ENCODE measurements around the gene ING5. TPM values are rescaled to one million over a fixed set of nuclear protein-coding genes. Genes with fewer than 3 reads are reported as not detected.
A peak's percentile ranks its signal among the peaks of the same experiment; 100 is the strongest.
"Not testable (repeated sequence)": the region's sequence is repeated elsewhere in the genome, so short reads cannot be mapped to it uniquely, and the experiment has no call there.

ING5 gene
- total RNA-seq, 1 donor from 2014 or later, result 38.3 TPM

DNA sequence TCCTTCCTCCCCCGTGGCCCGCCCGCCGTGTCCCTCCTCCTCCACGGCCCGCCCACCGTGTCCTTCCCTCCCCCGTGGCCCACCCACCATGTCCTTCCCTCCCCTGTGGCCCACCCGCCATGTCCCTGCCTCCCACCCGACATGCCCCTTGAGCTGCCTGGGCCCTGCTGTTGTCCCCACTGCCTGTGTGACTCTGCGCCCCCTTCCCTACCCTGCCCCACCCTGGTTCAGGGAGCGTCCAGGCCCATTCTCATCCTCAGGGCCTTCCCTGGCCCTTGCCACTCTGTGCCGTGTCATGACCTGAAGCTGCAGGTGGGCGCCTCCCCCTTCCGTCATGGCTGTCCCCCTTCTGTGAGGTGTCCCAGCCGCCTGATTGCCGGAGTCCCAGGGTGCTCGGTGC is 53.3 kb downstream of the ING5 start:
- TF ChIP-seq, protein P1, sequence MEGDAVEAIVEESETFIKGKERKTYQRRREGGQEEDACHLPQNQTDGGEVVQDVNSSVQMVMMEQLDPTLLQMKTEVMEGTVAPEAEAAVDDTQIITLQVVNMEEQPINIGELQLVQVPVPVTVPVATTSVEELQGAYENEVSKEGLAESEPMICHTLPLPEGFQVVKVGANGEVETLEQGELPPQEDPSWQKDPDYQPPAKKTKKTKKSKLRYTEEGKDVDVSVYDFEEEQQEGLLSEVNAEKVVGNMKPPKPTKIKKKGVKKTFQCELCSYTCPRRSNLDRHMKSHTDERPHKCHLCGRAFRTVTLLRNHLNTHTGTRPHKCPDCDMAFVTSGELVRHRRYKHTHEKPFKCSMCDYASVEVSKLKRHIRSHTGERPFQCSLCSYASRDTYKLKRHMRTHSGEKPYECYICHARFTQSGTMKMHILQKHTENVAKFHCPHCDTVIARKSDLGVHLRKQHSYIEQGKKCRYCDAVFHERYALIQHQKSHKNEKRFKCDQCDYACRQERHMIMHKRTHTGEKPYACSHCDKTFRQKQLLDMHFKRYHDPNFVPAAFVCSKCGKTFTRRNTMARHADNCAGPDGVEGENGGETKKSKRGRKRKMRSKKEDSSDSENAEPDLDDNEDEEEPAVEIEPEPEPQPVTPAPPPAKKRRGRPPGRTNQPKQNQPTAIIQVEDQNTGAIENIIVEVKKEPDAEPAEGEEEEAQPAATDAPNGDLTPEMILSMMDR (IDR thresholded peaks at IDR 0.05; ENCODE audit: partially characterized antibody, unreplicated experiment), result no peak
- no peak overlapping the region for H3K27ac Mint-ChIP-seq (ENCODE audit: unreplicated experiment)
- H3K9me3 Mint-ChIP-seq (ENCODE audit: unreplicated experiment), result peaks cover 3% of the 10 kb centered on the region
- H3K36me3 Mint-ChIP-seq (ENCODE audit: unreplicated experiment), result peaks cover 4% of the 10 kb centered on the region
- H3K4me3 Mint-ChIP-seq (ENCODE audit: unreplicated experiment), result no peak overlapping the region
- H3K27me3 Mint-ChIP-seq (ENCODE audit: unreplicated experiment), result peaks cover 2% of the 10 kb centered on the region
- H3K4me1 Mint-ChIP-seq (ENCODE audit: low read depth, unreplicated experiment), result peaks cover 4% of the 10 kb centered on the region
- DNase-seq, result no peak

DNA sequence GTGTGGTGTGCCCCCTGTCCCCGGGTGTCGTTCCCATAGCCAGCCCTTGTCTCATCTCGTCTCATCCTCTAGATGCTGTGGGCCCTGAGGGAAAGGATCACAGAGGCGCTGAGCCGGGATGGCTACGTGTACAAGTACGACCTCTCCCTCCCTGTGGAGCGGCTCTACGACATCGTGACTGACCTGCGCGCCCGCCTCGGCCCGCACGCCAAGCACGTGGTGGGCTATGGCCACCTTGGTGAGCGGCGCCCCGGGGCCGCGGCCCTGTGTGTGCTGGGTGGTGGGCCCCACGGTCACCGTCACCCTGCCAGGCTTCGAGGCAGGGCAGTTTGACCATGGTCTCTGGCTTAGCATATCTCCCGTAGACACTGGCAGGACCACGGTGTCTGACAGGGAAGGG is 53.9 kb downstream of the ING5 start:
- H3K4me3 Mint-ChIP-seq (ENCODE audit: unreplicated experiment), result no peak overlapping the region
- H3K27ac Mint-ChIP-seq (ENCODE audit: unreplicated experiment), result no peak overlapping the region
- H3K27me3 Mint-ChIP-seq (ENCODE audit: unreplicated experiment), result peaks cover under 1% of the 10 kb centered on the region
- TF ChIP-seq, protein P1 (IDR thresholded peaks at IDR 0.05; ENCODE audit: partially characterized antibody, unreplicated experiment), result no peak
- H3K9me3 Mint-ChIP-seq (ENCODE audit: unreplicated experiment), result peaks cover 4% of the 10 kb centered on the region
- peaks cover 7% of the 10 kb centered on the region for H3K36me3 Mint-ChIP-seq (ENCODE audit: unreplicated experiment)
- DNase-seq, result no peak
- peaks cover 4% of the 10 kb centered on the region for H3K4me1 Mint-ChIP-seq (ENCODE audit: low read depth, unreplicated experiment)

DNA sequence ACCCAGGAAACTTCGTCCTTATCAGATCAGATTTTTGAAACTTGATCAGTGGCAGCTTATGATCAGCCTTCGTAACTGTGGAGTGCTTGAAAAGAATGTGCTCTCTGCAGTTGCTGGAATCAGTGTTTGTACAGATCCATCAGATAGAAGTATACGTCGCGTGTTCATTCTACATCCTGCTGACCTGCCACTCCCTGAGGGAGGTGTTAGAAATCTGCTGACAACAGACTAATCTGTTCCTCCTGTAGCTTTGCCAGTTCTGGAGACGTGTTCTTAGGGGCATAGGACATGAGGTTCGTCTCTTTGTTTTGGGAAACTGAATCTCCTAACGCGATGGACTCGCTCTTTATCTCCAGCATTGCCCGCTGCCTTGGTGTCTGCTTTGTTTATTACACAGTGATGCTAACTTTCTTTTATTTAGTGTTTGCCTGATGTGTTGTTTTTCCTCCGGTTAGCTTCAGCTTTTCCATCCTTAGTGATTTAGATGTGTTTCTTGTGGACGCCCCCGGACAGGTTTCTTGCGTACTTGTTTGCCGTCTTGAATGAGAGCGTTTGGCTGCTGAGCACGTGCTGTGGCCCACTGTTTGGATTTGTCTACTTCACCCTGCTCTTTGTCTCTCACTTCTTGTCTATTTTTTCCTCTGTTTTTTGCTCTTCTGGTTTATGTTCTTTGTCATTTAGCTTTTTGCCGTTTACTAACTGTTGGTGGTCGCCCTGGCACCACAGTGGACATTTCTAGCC is 57.4 kb downstream of the ING5 start:
- peak overlapping the region; percentile 20 for H3K27ac Mint-ChIP-seq (ENCODE audit: unreplicated experiment)
- TF ChIP-seq, protein P1 (IDR thresholded peaks at IDR 0.05; ENCODE audit: partially characterized antibody, unreplicated experiment), result no peak
- DNase-seq, result no peak
- H3K27me3 Mint-ChIP-seq (ENCODE audit: unreplicated experiment), result peaks cover 4% of the 10 kb centered on the region
- H3K4me3 Mint-ChIP-seq (ENCODE audit: unreplicated experiment), result no peak overlapping the region
- H3K36me3 Mint-ChIP-seq (ENCODE audit: unreplicated experiment), result peaks cover 10% of the 10 kb centered on the region
- H3K9me3 Mint-ChIP-seq (ENCODE audit: unreplicated experiment), result peaks cover 6% of the 10 kb centered on the region
- peaks cover 4% of the 10 kb centered on the region for H3K4me1 Mint-ChIP-seq (ENCODE audit: low read depth, unreplicated experiment)

DNA sequence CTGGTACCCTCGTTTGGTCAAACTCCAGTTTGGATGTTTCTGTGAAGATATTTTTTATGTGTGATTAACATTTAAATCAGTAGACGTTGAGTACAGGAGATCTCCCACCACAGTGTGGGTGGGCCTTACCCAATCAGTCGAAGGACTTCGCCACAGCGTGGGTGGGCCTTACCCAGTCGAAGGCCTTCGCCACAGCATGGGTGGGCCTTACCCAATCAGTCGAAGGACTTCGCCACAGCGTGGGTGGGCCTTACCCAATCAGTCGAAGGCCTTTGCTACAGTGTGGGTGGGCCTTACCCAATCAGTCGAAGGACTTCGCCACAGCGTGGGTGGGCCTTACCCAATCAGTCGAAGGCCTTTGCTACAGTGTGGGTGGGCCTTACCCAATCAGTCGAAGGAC is 58.1 kb downstream of the ING5 start:
- peaks cover 10% of the 10 kb centered on the region for H3K36me3 Mint-ChIP-seq (ENCODE audit: unreplicated experiment)
- H3K4me1 Mint-ChIP-seq (ENCODE audit: low read depth, unreplicated experiment); H3K4me3 Mint-ChIP-seq (ENCODE audit: unreplicated experiment); DNase-seq; H3K9me3 Mint-ChIP-seq (ENCODE audit: unreplicated experiment); H3K27ac Mint-ChIP-seq (ENCODE audit: unreplicated experiment); H3K27me3 Mint-ChIP-seq (ENCODE audit: unreplicated experiment): not testable (repeated sequence)

DNA sequence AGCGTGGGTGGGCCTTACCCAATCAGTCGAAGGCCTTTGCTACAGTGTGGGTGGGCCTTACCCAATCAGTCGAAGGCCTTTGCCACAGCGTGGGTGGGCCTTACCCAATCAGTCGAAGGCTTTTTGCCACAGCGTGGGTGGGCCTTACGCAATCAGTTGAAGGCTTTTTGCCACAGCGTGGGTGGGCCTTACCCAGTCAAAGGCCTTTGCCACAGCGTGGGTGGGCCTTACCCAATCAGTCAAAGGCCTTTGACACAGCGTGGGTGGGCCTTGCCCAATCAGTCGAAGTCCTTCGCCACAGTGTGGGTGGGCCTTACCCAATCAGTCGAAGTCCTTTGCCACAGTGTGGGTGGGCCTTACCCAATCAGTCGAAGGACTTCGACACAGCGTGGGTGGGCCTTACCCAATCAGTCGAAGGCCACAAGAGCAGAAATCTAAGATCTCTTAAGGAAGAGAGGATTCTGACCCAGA is 58.5 kb downstream of the ING5 start:
- H3K36me3 Mint-ChIP-seq (ENCODE audit: unreplicated experiment), result peaks cover 10% of the 10 kb centered on the region
- no peak overlapping the region for H3K27ac Mint-ChIP-seq (ENCODE audit: unreplicated experiment)
- TF ChIP-seq, protein P1 (IDR thresholded peaks at IDR 0.05; ENCODE audit: partially characterized antibody, unreplicated experiment), result no peak
- no peak for DNase-seq
- H3K9me3 Mint-ChIP-seq (ENCODE audit: unreplicated experiment), result peaks cover 6% of the 10 kb centered on the region
- H3K4me1 Mint-ChIP-seq (ENCODE audit: low read depth, unreplicated experiment), result peaks cover 5% of the 10 kb centered on the region
- peaks cover 4% of the 10 kb centered on the region for H3K27me3 Mint-ChIP-seq (ENCODE audit: unreplicated experiment)
- no peak overlapping the region for H3K4me3 Mint-ChIP-seq (ENCODE audit: unreplicated experiment)

Measured in glutamatergic neuron (in vitro differentiated cells).